Glomerular endothelial cell (primary cell): ENCODE results near the gene TIGD6. TPM values are rescaled to one million over a fixed set of nuclear protein-coding genes. Genes with fewer than 3 reads are reported as not detected.

Experiments
- DNase-seq: peaks from one replicate; pipeline ENCODE4 v3.0.0-alpha.2; 2011; ENCODE audit warnings: low read depth, low spot score; ENCODE audit errors: extremely low read depth
- total RNA-seq: library from RNA; depleted of rRNA; stranded (reverse); fragments of >200 nt; gene quantifications from 2 replicates; pipeline ENCODE4 v1.2.3, GENCODE V29; 2015

TIGD6 gene
- total RNA-seq, 1 donor from 2014 or later: 5.4 TPM

DNA sequence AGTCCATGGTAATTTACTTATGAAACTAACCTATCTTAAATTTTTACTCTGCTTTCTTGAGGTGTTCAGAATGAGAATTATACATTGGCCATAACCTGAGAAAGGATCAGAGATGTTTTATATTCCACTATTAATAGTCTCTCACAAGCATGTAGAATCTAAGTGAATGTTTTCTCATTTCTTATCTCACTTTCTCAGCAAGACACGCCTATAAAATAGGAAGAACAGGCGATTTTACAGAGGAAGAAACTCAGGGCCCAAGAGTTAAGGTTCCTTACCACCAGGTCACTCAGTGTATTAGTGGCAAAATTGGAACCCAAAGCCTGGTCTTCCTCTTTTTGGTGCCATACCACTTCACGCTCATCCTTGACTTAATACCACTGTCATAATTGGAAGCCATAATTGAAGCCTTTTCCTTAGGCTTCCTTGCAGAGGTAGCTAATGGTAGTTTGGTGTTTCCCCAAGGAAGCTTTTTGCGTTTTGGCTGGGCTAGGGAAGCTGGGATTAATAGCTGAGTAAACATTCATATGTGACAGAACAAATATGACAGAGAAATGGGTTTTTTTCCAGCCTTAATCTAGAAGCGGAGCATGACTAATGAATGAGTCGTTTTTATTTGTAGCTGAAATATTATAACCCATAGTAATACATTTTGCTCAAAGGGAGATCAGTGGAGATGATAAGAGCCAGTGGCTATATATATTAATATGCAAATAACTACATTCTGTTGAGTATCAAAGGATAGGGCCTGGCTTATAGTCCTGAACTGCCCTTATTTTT is 17.0 kb upstream of the TIGD6 start:
- no peak for DNase-seq

DNA sequence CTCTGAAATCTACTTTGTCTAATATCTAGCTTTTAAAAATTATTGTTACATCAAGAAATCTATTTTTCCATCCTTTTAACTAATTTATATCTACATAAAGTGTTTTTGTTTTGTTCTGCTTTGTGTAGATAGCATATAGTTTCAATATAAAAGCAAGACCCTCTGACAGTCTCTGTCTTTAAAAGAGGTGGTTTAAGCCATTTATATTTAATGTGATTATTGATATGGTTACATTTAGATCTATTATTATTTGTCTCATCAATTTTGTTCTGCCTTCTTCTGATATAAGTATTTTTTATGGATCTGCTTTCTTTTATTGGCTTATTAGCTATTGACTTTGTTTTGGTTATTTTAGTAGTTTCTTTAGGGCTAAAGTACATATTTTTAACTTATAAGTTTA is 16.1 kb upstream of the TIGD6 start:
- no peak for DNase-seq

DNA sequence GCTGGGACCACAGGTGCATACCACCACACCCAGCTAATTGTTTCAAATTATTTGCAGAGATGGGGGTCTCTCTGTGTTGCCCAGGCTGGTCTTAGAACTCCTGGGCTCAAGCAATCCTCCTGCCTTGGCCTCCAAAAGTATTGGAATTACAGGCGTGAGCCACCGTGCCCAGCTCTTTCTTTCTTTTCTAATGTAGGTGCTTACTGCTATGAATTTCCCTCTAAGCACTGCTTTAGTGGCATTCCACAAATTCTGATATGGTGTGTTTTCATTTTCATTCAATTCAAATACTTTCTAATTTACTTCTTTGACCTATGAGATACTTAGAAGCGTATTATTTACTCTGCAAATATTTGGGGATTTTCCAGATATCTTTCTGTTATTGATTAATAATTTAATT is 15.0 kb upstream of the TIGD6 start:
- DNase-seq: no peak

DNA sequence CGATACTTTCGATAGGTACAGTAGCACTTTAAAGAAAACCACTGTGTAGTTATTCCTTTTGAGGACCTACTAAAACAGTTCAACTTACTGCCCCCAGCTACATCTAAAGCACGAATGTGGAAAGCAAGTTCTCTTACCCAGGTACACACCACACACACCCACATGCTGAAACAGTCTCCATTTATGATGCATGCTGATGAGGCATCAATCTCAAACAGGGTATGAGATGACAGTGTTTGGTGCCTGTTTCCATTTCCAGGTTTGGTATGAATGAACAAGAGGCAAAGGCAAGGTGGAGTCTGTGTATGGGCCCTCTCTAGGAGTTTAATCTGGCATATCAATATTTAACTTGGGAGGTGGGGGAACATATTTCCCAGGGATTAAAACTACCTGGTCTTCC is 14.0 kb upstream of the TIGD6 start:
- DNase-seq: no peak

DNA sequence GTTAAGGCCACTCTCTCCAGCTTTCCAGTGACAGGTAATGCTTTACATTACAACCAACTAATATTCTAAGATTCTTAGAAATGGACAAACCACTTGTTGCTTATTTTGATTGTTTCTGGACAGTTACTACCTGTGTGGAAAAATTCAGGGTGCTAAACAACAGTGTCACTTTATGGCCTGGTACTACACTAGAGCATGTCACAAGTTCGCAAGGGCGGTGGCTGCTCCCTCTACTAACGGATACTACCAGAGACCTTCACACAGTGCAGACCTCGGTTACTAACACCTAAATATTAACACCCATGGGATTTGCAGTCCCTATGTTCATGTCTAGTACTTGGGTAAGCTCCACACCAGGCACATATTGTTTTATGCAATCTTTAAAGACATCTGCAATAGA is 13.5 kb upstream of the TIGD6 start:
- no peak for DNase-seq

DNA sequence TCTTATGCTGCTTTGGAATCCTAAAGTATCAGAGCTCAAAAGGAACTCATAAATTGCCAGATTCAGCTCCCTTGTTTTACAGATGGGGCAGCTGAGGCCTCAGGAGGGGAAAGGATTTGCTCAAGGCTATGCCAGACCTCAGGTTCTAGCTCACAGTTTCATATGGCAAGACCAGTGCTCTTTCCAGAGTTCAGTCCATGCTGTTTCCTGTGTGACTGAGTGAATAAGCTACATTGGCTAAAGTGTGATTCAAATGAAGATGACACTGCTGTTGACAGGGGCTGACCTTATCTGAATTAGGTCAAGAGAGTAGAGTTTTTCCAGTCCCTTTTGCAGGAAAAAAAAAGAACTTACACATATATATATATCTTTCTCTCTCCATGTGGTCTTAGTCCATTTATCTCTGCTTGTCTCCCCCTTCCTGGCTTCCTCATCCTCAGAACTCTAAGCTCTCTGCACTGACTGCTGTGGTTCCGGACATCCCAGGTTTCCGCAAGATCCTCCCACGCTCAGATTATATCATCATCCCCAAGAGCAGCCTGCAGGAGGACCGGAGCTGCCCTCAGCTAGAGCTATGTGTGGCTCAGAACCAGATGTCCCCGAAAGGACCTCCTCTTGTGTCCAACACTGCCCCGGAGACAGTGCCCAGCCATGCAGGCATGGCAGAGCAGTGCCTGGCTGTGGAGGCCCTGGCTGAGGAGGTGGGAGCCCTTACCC is 9.4 kb upstream of the TIGD6 start:
- no peak for DNase-seq

DNA sequence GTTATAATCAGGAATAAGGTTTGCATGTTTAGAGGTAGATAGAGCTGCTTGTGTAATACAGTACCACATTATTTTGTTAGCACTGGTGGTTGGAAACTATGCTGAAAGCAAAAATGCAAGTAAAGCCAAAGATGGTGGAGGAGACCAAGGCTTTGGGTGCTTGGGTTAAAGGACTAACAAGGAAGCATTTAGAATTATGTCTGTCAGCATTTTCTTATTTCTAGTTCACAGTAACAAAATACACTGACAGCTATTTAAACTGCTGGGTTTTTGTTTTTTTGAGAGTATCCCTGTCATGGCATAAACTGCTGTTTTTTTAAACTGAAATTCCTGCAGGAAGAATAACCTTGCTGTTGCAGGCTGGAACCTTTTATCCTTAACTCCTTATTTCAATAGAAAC is 6.6 kb upstream of the TIGD6 start:
- DNase-seq: no peak

DNA sequence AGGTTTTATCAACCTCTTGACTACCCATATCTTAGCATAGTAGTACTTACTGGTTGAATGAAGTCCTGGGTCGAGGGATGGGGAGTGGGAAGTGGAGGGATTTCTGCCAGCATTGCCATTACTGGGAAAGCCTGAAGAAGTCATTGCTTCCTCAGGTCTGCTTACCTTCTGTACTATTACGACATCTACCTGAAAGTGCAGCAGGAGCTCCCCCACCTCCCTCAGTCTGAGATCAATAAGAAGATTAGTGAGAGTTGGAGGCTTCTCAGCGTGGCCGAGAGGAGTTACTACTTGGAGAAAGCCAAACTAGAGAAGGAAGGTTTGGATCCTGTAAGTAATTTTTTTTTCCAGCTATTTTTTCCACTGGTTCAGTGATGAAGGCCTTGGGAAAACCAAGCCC is 5.9 kb upstream of the TIGD6 start:
- no peak for DNase-seq

DNA sequence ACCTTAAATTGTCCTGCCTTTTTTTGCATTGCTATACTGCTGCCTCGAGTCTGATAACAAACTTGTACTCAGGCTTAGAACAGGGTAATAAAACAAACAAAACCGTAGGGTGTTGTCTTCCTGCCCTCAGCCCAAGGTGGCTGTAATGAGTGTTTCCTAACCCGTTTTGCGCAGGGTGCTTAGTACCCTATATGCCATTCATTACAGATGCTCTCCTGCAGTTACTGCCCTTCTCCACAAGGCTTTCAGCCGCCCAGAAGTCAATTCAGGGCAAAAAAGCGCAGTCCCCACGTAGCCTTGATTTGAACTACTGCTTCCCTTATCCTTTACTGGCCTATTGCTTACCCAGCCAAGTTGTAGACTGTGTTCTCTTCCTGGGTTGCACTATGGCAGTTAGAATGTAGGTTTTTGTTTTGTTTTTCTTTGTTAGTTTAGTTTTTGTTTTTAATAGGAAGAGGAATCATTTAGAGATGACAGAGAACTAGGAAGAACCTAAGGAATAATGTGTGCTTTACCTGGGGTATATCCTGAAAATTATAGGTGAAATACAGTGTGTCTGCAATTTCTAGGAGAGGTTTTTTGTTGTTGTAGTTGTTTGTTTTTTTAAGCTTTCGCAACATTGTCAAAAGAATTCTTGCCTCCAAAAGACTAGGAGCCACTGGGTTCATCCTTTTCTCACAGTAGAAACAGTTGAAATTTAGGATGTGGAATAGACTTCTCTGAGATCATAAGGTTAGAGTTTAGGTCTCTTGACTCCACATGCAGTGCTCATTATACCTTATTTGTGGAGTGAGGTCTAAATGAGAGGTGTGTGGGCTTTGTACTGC is 1.4 kb upstream of the TIGD6 start:
- no peak for DNase-seq

DNA sequence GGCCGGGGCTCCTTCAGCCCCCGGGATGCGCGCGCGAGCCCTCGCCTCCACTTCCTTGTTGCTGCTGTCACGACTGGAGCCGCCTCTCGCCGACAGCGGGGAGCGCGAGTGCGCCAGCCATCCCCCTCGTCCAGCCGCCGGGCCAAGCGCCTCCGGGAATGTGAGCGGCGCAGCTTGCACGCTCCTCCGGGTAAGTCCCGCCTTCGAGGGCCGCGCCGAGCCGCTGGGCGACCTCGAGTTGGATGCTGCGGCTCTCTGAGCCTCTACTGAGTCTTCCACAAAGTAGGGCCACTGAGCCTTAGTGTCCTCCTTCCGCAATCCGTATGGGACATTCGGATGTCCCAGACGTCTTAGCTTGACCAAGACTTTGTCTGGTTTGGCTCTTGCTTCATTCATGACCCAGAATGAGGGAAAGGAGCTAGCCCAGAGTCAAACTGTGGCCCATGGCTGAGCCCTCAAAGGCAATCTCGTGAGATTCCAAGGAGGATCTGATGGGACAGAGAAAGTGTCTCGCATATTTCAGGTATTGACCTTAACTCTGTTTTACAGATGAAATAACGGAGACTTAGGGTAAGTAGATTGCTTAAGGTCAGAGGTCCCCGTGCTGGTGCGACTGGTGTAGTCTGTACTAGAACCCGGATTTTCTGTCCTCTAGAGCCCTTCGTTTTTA is 671 bp upstream of the TIGD6 start:
- DNase-seq: no peak

DNA sequence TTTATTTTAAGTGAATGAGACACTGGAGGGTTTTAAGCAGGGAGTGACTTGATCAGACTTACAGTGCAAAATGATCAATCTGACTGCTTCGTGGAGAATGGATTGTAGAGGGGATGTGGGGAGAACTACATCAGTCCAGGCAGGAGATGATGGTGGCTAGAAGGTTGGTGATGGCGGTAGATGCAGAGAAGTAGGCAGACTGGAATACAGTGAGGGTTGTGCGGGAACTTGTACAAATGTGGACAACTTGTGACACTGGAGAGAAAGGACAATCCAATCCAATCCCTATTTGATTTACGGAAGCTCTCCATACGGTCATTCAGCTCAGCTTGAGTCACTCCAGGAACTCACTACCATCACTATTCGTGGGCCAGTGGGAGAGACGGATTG is 593 bp downstream of the TIGD6 start:
- no peak for DNase-seq

DNA sequence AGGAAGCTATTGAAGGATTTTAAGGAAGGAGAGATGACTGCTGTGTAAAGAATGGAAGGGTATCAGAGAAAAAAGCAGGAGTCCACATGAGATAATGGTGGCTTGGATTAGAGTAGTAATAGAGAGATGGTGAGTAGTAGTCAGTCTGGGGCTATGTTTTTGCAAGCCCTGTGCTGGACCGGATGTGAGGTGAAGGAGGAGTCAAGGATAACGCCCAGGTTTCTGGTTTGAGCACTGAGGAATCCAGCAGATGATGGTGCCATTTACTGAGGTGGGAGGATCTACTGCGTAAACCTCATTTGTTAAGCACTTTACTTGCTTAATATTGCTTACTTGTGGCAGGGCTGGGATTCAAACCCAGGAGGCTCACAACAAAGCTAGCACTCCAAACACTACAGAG is 1.1 kb downstream of the TIGD6 start:
- DNase-seq: no peak

DNA sequence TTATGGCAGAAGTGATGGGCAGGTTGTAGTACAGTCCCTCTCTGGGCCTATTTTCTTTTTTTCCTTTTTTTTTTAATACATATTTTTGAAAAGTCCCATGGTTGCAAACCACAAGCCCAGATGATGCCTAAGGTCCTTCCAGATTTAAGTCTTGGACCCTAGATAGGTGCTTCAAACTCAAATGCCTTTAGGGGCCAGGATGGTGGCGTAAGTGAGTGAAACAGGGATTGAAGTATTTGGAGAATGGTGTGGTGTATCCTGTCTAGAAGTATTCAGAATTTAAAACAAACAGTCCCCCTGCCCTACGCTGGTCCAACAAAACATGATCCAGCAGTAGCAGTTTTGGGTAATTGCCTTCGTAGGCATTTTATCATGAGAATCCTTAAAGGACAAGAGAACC is 2.2 kb downstream of the TIGD6 start:
- no peak for DNase-seq

DNA sequence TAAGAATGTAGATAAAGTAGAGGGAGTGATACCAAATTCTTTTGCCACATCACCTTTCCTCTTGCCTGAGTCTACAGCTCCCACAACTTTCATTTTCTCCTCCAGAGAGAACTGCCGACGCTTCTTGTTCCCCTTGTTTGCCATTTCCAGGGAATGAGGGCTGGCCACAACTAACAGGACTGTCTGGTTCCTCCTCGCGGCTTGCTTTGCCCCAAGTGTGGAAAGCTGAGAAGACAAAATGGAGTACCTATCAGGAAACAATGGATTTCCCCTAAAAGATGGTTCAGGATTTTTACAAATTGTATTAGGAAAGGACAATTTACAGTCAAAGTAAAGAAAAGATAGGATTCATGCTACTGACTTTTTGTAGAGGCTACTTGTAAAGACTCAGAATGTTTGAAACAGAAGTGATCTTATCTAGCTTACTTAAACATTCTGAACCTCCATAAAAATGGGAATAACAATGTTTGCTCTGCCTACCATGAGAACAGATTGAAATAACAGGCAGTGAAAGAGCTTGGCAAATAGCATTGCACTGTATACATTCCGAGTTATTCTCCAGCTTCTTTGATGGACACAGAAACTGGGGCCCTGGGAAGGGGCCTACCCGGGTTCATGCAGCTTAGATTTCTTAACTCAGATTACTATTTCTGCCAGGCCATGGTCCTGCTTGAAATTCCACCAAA is 4.1 kb downstream of the TIGD6 start:
- no peak for DNase-seq

DNA sequence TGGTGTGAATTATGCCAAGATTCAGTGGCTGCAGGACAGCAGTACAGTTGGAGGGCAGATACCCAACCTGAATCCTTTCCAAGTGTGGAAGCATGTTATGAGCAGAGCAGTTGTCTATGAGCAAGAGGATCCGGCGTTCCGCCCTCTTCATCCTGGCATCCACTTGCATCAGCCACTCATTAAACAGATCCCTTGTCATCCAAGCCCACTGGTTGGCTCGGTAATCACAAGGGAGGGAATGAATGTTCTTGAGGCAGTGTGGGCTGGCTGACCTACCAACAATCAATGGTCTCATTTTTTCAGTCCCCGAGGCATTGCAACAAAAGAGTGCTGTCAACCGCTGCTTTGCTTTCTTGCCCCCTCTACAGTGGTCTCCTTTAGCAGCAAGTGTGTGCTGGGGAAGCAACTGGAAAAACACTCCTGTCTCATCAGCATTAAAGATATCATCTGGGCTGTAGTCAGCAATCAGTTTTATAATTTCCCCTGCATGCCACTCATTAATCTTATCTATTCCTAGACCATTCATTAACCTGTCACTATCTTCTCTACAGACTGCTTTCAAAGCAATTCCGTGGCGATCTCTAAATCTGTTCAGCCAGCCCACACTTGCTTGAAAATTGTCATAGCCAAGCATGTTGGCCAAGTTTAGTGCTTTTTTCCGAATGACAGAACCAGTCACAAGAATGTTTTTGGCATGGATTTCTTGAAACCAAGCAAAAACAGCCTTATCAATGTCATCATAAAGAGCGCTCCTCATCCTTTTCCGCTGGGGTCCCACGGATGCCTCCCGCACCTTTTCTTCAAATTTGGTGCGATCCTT is 4.9 kb downstream of the TIGD6 start:
- DNase-seq: no peak

DNA sequence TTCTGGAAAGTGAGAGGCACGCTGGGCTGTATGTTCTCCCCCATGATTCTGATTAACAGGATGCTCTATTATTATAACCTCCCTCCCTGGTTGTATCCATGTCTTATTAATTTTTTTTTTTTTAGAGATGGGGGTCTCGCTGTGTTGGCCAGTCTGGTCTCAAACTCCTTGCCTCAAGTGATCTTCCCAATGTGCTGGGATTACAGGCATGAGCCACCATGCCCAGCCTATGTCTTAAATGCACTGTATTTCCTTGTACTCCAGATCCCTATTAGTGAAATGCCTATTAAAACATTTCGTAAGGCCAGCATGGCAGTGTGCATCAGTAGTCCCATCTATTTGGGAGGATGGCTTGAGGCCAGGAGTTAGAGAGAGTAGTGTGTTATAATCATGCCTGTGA is 7.0 kb downstream of the TIGD6 start:
- no peak for DNase-seq

DNA sequence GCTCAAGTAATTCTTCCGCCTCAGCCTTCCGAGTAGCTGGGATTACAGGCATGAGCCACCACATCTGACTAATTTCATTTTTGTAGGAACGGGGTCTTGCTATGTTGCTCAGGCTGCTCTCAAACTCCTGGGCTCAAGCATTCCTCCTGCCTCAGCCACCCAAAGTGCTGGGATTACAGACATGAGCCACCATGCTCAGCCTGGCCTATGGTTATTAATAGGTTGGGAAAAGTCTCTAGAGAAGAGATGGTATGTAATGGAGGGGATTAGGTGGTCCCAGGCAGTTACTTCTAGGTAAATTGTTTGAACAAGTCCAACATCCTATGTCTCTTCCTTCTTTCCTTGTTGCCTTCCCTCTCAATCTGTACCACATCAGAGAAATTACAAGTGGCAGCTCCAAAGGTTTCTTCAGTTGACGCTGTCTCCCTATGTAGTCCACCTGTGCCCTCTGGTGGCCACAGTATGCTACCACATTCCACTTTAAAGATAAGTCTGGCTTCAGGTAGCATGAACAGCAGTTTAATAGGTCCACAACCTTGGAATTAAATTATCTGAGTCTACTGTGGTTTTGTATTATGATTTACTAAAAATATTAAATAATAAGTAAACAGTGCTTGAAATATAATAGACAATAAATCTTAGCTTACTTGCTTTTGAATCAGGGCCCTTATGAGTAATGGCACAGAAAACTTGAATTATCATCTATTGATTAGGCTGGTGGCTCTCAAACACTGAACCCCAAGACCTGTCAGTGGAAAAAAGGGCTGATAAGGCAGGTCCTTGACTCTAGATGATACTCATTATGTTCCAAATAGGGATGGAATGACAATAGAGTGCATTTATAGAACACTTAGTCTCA is 9.7 kb downstream of the TIGD6 start:
- no peak for DNase-seq

DNA sequence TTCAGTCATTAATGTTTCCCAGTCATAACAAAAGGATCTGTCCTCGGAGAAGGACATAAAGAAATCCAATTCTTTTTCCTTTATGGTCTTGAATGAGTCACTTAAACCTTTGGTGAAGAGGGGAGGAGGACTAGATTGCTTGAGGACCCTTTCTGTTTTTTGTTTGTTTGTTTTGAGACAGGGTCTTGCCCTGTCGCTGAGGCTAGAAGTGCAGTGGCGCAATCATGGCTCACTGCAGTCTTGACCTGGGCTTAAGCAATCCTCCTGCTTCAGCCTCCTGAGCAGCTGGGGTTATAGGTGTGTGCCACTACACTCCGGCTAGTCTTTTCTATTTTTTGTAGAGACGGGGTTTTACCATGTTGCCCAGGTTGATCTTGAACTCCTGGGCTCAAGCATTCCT is 12.3 kb downstream of the TIGD6 start:
- no peak for DNase-seq

DNA sequence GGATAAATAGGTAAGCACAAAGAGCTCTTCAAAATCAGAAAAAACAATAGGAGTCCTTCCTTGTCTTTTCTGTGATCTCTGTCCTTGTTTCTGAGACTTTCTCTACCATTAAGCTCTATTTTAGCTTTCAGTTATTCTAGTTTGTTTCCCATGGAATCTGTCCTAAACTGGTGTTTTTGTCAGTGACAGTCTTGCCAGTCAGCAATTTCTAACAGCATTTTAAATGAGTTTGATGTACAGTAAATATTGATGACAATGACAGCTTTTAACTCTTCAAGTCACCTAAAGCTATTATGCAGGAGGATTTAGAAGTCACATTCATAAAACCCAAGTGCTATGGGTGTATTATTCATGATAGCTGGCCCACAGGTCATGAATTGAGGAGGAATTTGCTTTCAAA is 17.9 kb downstream of the TIGD6 start:
- DNase-seq: no peak
